ENCODE measurements around the gene PRKCD.

DNA sequence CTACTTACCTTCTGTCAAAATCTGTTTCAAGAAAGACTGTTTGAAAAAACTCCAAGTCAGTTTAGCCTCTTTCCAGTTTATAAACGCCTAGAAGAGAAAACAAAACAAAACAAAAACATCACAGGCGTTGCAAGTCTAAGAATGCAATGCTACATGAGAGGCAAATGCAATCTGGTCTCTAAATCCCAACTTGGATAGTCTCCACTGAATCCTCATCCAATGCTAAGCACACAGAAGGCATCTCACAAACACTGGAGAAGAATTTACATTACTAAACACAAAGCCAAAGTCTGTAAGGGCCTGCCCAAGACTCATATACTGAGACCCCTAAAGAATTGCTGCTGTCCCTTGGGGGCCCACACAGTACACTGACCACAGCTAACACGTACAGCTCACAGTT is 49.2 kb upstream of the PRKCD start:
- no peak for TF ChIP-seq ELF4 (IDR thresholded peaks at IDR 0.05)
- no peak for TF ChIP-seq HDGF (IDR thresholded peaks at IDR 0.05; ENCODE audit: borderline replicate concordance)
